ENCODE measurements around the gene MRPL55.

DNA sequence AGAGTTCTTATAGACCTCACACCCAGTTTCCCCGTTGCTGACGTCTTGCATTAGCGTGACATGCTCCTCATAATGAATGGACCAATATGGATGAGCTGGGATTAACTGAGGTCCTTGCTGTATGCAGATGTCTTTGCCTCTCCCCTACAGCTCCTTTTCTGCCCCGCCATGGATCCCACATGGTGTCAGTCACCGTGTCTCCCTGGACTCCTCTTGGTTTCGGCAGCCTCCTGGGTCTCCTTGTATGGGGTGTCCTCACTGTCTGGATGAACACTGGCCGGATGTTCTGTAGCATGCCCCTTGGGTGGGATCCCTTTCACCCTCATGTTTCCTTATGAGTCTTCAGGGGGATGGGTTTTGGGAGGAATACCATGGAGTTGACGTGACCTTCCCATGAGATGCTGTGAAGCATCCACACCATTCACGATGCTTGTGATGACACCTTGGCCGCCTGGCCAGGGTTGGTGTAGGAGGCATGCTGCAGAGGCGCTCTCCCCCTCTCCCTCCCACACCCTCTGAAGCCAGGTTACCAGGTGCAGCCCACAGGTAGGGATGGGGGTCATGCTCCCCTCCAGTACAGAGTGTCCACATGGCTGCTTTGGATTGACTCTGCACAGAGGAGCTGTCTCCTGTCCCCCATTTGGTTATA lies 45.0 kb upstream of the MRPL55 start:
- TF ChIP-seq, protein P1, sequence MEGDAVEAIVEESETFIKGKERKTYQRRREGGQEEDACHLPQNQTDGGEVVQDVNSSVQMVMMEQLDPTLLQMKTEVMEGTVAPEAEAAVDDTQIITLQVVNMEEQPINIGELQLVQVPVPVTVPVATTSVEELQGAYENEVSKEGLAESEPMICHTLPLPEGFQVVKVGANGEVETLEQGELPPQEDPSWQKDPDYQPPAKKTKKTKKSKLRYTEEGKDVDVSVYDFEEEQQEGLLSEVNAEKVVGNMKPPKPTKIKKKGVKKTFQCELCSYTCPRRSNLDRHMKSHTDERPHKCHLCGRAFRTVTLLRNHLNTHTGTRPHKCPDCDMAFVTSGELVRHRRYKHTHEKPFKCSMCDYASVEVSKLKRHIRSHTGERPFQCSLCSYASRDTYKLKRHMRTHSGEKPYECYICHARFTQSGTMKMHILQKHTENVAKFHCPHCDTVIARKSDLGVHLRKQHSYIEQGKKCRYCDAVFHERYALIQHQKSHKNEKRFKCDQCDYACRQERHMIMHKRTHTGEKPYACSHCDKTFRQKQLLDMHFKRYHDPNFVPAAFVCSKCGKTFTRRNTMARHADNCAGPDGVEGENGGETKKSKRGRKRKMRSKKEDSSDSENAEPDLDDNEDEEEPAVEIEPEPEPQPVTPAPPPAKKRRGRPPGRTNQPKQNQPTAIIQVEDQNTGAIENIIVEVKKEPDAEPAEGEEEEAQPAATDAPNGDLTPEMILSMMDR (conservative IDR thresholded peaks at IDR 0.05; ENCODE audit: low read depth, low read length) = no peak
- no peak for TF ChIP-seq EZH2 (IDR thresholded peaks at IDR 0.05; ENCODE audit: borderline replicate concordance, low read depth, low read length, poor library complexity, severe bottlenecking)

Data from A673 (cell line).